ENCODE measurements around the gene MAP1LC3B.

The MAP1LC3B gene

DNA sequence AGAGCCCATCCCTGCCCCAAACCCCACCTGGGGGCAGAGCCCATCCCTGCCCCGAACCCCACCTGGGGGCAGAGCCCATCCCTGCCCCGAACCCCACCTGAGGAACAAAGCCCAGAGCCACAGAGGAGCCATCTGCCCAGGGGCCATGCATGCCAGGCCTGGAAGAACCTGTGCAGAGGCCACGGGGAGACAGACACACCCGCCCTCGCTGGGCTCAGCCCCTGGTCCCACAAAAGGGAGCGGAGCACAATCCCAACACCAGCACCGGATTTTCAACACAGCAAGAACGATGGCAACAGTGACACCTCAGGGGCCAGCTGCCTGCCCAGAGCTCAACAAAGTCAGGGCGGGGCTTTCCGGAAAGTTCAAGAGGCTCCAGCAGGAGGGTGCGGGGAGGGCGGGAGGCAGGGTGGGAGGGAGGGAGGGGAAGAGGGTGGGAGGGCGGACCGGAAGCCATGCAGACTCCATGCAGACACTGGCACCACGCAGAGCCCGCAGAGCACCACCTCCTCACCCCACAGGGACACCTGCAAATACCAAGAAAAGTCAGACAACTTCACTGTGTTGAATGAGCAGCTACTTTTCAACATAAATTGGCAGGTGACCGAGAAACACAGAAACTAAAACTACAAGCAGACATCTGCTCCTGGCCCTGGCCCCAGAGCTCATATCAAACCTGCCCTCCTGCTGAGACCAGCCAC, 47.1 kb upstream of the MAP1LC3B start:
- peaks cover 25% of the 10 kb centered on the region for H3K36me3 Mint-ChIP-seq (ENCODE audit: low read depth)
- H3K4me3 Mint-ChIP-seq = no peak overlapping the region
- no peaks in the 10 kb centered on the region for H3K9me3 Mint-ChIP-seq
- no peak for TF ChIP-seq CTCF (IDR thresholded peaks at IDR 0.05; ENCODE audit: unreplicated experiment in 3 of 3)
- no peaks in the 10 kb centered on the region for H3K27me3 Mint-ChIP-seq (ENCODE audit: low read depth)
- H3K4me1 Mint-ChIP-seq = peaks cover 7% of the 10 kb centered on the region
- peak overlapping the region; percentile 60 to 90 (median 68) for H3K27ac Mint-ChIP-seq

DNA sequence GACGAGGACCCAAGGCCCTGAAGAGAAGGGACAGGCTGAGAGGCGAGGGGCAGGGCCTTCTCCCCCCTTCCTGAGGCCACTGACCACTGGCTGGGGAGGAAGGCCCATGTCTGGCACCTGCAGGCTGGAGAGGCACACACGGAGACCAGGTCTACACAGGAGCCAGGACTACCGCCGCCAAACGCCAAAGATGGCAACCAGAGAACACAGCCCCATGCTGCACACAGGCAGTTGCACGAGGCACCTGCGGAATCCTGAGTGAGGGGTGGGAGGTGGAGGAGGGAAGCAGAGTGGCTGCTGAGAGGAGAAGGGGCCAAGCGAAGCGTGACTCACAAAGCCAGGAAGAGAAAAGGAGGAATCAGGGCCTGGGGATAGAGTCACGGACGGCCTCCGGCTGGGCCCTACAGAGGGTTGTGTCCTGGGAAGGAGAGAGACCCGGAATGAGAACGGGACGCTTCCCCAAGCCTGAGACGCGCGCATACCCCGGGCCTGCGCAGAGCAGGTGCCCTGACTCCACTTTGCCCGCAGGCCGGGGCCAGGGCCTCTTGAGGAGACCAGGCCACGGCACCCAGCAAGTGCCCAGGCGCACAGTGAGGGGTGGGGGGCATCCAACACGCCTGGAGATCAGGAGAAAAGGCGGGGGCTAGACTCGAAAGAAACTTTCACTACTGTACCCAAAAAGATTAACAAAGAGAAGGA, 46.3 kb upstream of the MAP1LC3B start:
- no peaks in the 10 kb centered on the region for H3K27me3 Mint-ChIP-seq (ENCODE audit: low read depth)
- H3K9me3 Mint-ChIP-seq = no peaks in the 10 kb centered on the region
- no peak for TF ChIP-seq CTCF (IDR thresholded peaks at IDR 0.05; ENCODE audit: unreplicated experiment in 3 of 3)
- peaks cover 19% of the 10 kb centered on the region for H3K36me3 Mint-ChIP-seq (ENCODE audit: low read depth)
- no peak overlapping the region for H3K4me3 Mint-ChIP-seq
- H3K27ac Mint-ChIP-seq = peak overlapping the region; percentile 60 to 90 (median 68)
- H3K4me1 Mint-ChIP-seq = peaks cover 12% of the 10 kb centered on the region

DNA sequence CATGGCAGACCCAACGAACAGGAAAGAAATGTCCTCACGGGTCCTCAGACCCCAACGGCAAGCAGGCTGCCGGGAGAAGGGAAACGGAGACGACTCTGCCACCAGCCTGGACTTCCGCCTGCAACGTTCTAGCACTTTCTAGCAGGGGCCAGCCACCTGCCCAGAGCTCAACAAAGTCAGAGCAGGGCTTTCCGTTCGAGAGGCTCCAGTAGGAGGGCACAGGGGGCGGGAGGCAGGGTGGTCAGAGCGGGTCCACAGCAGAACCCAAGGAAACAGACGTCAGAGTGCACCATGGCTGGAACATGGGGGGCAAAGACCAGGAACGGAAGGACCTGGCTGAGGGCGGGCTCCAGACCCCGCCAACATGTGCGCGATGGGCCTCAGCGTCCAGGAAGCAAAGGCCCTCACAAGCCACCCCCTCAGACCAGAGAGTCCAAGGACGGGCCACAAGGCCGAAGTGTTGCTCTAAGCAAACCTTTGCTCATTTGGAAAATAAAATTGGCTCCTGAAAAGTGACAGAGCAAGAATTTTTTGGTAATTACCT, 45.5 kb upstream of the MAP1LC3B start:
- no peak overlapping the region for H3K4me3 Mint-ChIP-seq
- no peaks in the 10 kb centered on the region for H3K27me3 Mint-ChIP-seq (ENCODE audit: low read depth)
- H3K27ac Mint-ChIP-seq = no peak overlapping the region
- no peaks in the 10 kb centered on the region for H3K9me3 Mint-ChIP-seq
- peaks cover 12% of the 10 kb centered on the region for H3K4me1 Mint-ChIP-seq
- TF ChIP-seq CTCF (IDR thresholded peaks at IDR 0.05; ENCODE audit: unreplicated experiment in 3 of 3) = no peak
- peaks cover 16% of the 10 kb centered on the region for H3K36me3 Mint-ChIP-seq (ENCODE audit: low read depth)

DNA sequence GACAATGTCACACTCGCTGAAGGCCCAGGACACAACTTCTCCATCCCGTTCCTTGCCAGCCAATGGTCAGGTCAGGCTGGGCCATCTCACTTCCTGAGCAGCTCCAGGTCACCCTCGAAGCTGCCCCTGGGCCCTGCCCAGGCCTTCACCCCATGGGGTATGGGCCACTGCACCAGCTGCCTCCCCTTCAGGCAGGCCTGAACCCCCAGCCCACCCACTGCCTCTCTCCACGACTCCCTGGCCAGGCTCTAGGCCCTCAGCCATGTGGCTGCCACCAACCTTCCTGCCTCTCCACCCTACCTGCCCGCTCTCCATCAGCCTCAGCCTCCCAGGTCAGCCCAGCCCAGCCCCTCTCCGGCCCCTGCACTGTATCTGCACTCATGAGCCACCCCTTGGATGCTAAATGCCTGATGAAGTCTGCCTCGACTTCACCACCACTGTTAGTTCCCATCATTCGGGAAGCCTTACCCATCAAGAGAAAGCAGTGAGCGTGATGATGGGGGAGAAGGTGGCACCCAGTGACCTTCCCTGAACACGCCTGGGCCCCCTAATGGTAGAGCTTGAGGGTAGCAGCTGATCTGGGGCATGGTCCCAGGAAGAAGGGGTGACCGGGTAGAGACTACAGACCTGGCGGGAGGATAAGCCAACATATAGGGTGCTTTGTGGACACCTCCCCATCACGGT, 44.1 kb upstream of the MAP1LC3B start:
- Mint-ChIP-seq H3K4me1 (peaks cover 12% of the 10 kb centered on the region), H3K27ac (no peak overlapping the region), H3K9me3 (no peaks in the 10 kb centered on the region), H3K36me3 (ENCODE audit: low read depth) (peaks cover 16% of the 10 kb centered on the region), H3K27me3 (ENCODE audit: low read depth) (no peaks in the 10 kb centered on the region), H3K4me3 (no peak overlapping the region)
- TF ChIP-seq CTCF (IDR thresholded peaks at IDR 0.05; ENCODE audit: unreplicated experiment in 3 of 3) = no peak

- TF ChIP-seq CTCF (IDR thresholded peaks at IDR 0.05; ENCODE audit: unreplicated experiment in 3 of 3) = no peak
- H3K27me3 Mint-ChIP-seq (ENCODE audit: low read depth) = no peaks in the 10 kb centered on the region
- peaks cover 16% of the 10 kb centered on the region for H3K36me3 Mint-ChIP-seq (ENCODE audit: low read depth)
- H3K4me3 Mint-ChIP-seq = no peak overlapping the region
- peaks cover 12% of the 10 kb centered on the region for H3K4me1 Mint-ChIP-seq
- H3K27ac Mint-ChIP-seq = no peak overlapping the region
- H3K9me3 Mint-ChIP-seq = no peaks in the 10 kb centered on the region
Measured at GRCh38 chr16:87348616-87349157, 43.4 kb upstream of the MAP1LC3B start.

All from nephron (organoid).